GM18508 (cell line): ENCODE measurements around the gene CMTR1.

ENCODE experiments used
- ATAC-seq: cut with Tn5 transposase; IDR thresholded peaks from one replicate; pipeline ENCODE4 v1.9.1; 2021; ENCODE audit warnings: moderate number of reproducible peaks; ENCODE audit not compliant: insufficient read depth, unreplicated experiment

Gene CMTR1

DNA sequence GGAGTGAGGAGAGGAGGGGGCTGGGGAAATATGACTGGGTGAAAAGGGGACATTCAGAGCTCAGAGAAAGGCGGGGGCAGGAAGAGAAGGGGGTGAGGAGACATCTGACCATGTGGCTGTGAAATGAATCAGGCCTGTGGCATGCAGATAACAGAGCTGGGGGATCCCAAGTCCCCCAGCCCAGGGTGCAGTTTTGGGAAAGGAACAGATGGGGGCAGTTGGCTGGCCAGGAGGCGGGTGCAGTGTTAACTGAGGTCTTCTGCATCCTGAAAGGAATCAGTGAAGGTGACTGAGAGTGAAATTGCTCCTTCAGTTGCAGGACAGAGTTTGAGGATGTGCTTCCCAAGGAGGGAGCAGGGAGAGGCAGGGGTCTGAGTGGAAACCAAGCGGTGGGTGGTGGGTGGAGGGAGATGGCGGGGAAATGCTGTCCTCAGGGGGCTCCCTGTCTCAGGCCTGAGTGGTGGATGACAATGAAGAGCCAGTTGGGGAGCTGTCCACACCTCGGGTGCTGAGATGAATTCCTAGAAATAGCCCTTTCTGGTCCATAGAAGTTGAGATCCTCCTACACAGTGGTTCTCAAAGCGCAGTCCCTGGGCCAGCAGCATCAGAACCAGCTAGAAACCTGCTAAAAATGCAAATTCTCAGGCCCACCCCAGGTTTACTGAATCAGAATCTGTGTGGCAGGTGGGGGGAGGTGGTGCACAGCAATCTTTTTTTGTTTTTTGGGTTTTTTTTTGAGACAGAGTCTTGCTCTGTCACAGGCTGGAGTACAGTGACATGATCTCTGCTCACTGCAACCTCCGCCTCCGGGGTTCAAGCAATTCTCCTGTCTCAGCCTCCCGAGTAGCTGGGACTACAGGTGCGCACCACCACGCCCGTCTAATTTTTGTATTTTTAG is 92.7 kb downstream of the CMTR1 start:
- no peak for ATAC-seq

- no peak for ATAC-seq
Measured at GRCh38 chr6:37528541-37528940, 95.5 kb downstream of the CMTR1 start.

- ATAC-seq = no peak
Measured at GRCh38 chr6:37530297-37530696, 97.3 kb downstream of the CMTR1 start.

DNA sequence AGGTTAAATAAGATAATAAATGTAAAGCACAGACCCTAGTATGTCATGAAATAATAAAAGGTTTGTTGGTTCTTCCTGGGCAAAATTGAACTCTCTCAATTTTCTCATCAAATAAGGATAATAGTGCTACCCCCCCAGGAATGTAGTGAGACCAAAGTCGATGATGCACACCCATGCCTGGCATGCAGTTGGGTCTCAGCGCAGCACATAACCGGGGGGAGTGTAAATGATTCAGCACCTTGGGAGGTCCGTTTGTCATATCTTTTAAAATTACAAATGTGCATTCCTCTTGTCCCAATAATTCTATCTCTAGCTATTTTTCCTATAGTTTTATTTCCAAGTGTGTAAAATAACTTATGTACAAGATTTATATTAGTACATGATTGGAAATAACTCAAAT is 98.0 kb downstream of the CMTR1 start:
- ATAC-seq = no peak
